ENCODE data around the gene RALGAPA2.

Gene RALGAPA2

GRCh38 chr20:20391766-20392165 is 320.7 kb downstream of the RALGAPA2 start:
- DNase-seq = no peak

GRCh38 chr20:20391115-20391514 is 321.3 kb downstream of the RALGAPA2 start:
- no peak for DNase-seq

- DNase-seq = no peak
Observed at GRCh38 chr20:20390393-20390792, 322.1 kb downstream of the RALGAPA2 start.

GRCh38 chr20:20386192-20386591 is 326.3 kb downstream of the RALGAPA2 start:
- no peak for DNase-seq

- DNase-seq = no peak
Observed at GRCh38 chr20:20375862-20376261, 336.6 kb downstream of the RALGAPA2 start.

- DNase-seq = no peak
Observed at GRCh38 chr20:20373091-20373571, 339.3 kb downstream of the RALGAPA2 start.

GRCh38 chr20:20371681-20372080 is 340.8 kb downstream of the RALGAPA2 start:
- DNase-seq = no peak

- no peak for DNase-seq
Observed at GRCh38 chr20:20371083-20371482, 341.4 kb downstream of the RALGAPA2 start.

GRCh38 chr20:20370094-20370575 is 342.3 kb downstream of the RALGAPA2 start:
- no peak for DNase-seq

- no peak for DNase-seq
Observed at GRCh38 chr20:20369250-20370093, 343.0 kb downstream of the RALGAPA2 start.

- DNase-seq = no peak
Observed at GRCh38 chr20:20368418-20369249, 343.8 kb downstream of the RALGAPA2 start.

- no peak for DNase-seq
Observed at GRCh38 chr20:20367575-20368417, 344.6 kb downstream of the RALGAPA2 start, which contains the start of gene INSM1. Gene INSM1 (plus strand): TSS chr20:20368104. CDS start chr20:20368268, 164 bp downstream.

GRCh38 chr20:20366876-20367574 is 345.4 kb downstream of the RALGAPA2 start:
- DNase-seq = no peak

GRCh38 chr20:20366551-20366875 is 345.9 kb downstream of the RALGAPA2 start:
- no peak for DNase-seq

GRCh38 chr20:20365480-20366161 is 346.8 kb downstream of the RALGAPA2 start:
- no peak for DNase-seq

- DNase-seq = no peak
Observed at GRCh38 chr20:20364593-20365479, 347.6 kb downstream of the RALGAPA2 start.

- DNase-seq = no peak
Observed at GRCh38 chr20:20363799-20364592, 348.4 kb downstream of the RALGAPA2 start.

- DNase-seq = no peak
Observed at GRCh38 chr20:20363434-20363798, 349.0 kb downstream of the RALGAPA2 start.

GRCh38 chr20:20362774-20363433 is 349.5 kb downstream of the RALGAPA2 start:
- no peak for DNase-seq

Measured in KG1 (cell line).